HCT116 (cell line): ENCODE data around the gene CD93. TPM values are rescaled to one million over a fixed set of nuclear protein-coding genes. Genes with fewer than 3 reads are reported as not detected.

Experiments
- ATAC-seq: fragments of 200-7000 bp; cut with Tn5 transposase; 2 replicates; pipeline ENCODE4 v1.9.1; 2020; ENCODE audit warnings: mild to moderate bottlenecking, moderate library complexity
- BruUV-seq: library from RNA; stranded (reverse); fragments of 400-500 nt; replicated peaks from 2 replicates; lab custom pipeline; 2021; lab: Mats Ljungman, UMichigan
- CTCF ChIA-PET: fragments of 300-600 bp; sonication (Branson Sonifier 250); formaldehyde crosslinking; loops from one replicate; lab custom pipeline; 2021; ENCODE audit warnings: antibody characterized with exemption; lab: Charles Lee
- POLR2A ChIA-PET: fragments of 300-600, 350-600 bp; sonication (Branson Sonifier 250); formaldehyde crosslinking; loops from one replicate; lab custom pipeline; 2021; ENCODE audit warnings: antibody characterized with exemption; lab: Charles Lee
- RAD21 ChIA-PET, 2 experiments: fragments of 300-600 bp; sonication (Branson Sonifier 250); formaldehyde crosslinking; loops; one replicate each; lab custom pipeline; 2023; ENCODE audit warnings: low total read pairs in 2 of 2; ENCODE audit not compliant: uncharacterized antibody in 2 of 2, unreplicated experiment in 2 of 2, low non-redundant PET in 1 of 2; lab: Charles Lee
- DNase-seq: peaks from one replicate; pipeline ENCODE4 v3.0.0-alpha.2; 2010; ENCODE audit warnings: low read depth, low spot score
- H2AFZ ChIP-seq: fragments of 200-600 bp; shearing (Covaris generic), sonication (generic); 2 replicates; pipeline ENCODE4 v1.6.1; 2017; ENCODE audit warnings: low read depth, mixed run types, mixed read lengths, antibody characterized with exemption, low read length; ENCODE audit not compliant: poor library complexity, severe bottlenecking
- H3K27ac ChIP-seq: 2 replicates; pipeline ENCODE4 v1.5.1; 2012; ENCODE audit warnings: low read depth, low read length
- H3K27me3 ChIP-seq: fragments of 200-600 bp; sonication (generic); 2 replicates; pipeline ENCODE4 v1.6.1; 2016; ENCODE audit warnings: mixed run types, low read length, mixed read lengths; ENCODE audit not compliant: insufficient read depth
- H3K36me3 ChIP-seq, 2 experiments: fragments of 200-500 bp in 1 of 2; fragments of 200-600 bp in 1 of 2; sonication (Bioruptor generic) in 1 of 2; sonication (generic) in 1 of 2; 2 replicates each; pipeline versions ENCODE4 v1.5.1 to v1.6.1; 2014 to 2016; ENCODE audit warnings: low read length in 2 of 2, inconsistent platforms in 1 of 2, mixed read lengths in 1 of 2, mixed run types in 1 of 2; ENCODE audit not compliant: insufficient read depth in 2 of 2, control insufficient read depth in 1 of 2
- H3K4me1 ChIP-seq, 2 experiments: fragments of 200-600 bp in 1 of 2; sonication (generic) in 1 of 2; 2 replicates each; pipeline versions ENCODE4 v1.5.1 to v1.6.1; 2012 to 2017; ENCODE audit warnings: low read length in 2 of 2, inconsistent platforms in 1 of 2, mild to moderate bottlenecking in 1 of 2, mixed read lengths in 1 of 2, mixed run types in 1 of 2, moderate library complexity in 1 of 2; ENCODE audit not compliant: insufficient read depth in 2 of 2, control insufficient read depth in 1 of 2
- H3K4me2 ChIP-seq: fragments of 200-600 bp; sonication (generic); 2 replicates; pipeline ENCODE4 v1.6.1; 2017; ENCODE audit warnings: mixed run types, low read length, mixed read lengths
- H3K4me3 ChIP-seq, 2 experiments: fragments of 200-600 bp in 1 of 2; sonication (generic) in 1 of 2; replicated peaks in 1 of 2; 2 replicates each; pipeline ENCODE4 v1.5.1; 2011 to 2016; ENCODE audit warnings: low read length in 2 of 2, control low read depth in 1 of 2, low read depth in 1 of 2, mild to moderate bottlenecking in 1 of 2, mixed read lengths in 1 of 2, mixed run types in 1 of 2
- H3K79me2 ChIP-seq: fragments of 200-600 bp; sonication (generic); 2 replicates; pipeline ENCODE4 v1.6.1; 2017; ENCODE audit warnings: mild to moderate bottlenecking, mixed run types, low read length, moderate library complexity, mixed read lengths; ENCODE audit not compliant: insufficient read depth
- H3K9ac ChIP-seq: fragments of 200-600 bp; sonication (generic); 2 replicates; pipeline ENCODE4 v1.6.1; 2016; ENCODE audit warnings: low read length, mixed read lengths
- H3K9me2 ChIP-seq: fragments of 200-600 bp; sonication (generic), shearing (Covaris generic); 2 replicates; pipeline ENCODE4 v1.6.1; 2017; ENCODE audit warnings: mixed run types, mild to moderate bottlenecking, moderate library complexity; ENCODE audit not compliant: insufficient read depth
- H3K9me3 ChIP-seq, 2 experiments: fragments of 200-500 bp in 1 of 2; fragments of 200-600 bp in 1 of 2; sonication (Bioruptor generic) in 1 of 2; sonication (generic) in 1 of 2; 2 replicates each; pipeline ENCODE4 v1.6.1; 2014 to 2017; ENCODE audit warnings: low read length in 2 of 2, mixed read lengths in 2 of 2, inconsistent platforms in 1 of 2, low read depth in 1 of 2, mild to moderate bottlenecking in 1 of 2, mixed run types in 1 of 2, moderate library complexity in 1 of 2; ENCODE audit not compliant: control insufficient read depth in 1 of 2, insufficient read depth in 1 of 2
- H4K20me1 ChIP-seq: fragments of 200-600 bp; sonication (generic), shearing (Covaris generic); 2 replicates; pipeline ENCODE4 v1.6.1; 2017; ENCODE audit warnings: mixed run types, mild to moderate bottlenecking, moderate library complexity; ENCODE audit not compliant: insufficient read depth
- CBX3 ChIP-seq: IDR thresholded peaks from 2 replicates; pipeline ENCODE4 v1.6.1; 2012; ENCODE audit warnings: low read depth
- CEBPB ChIP-seq: IDR thresholded peaks from 2 replicates; pipeline ENCODE4 v1.6.1; 2012; ENCODE audit warnings: low read depth
- EGR1 ChIP-seq: IDR thresholded peaks from 2 replicates; pipeline ENCODE4 v1.6.1; 2012; ENCODE audit warnings: low read depth
- EZH2 ChIP-seq: fragments of 200-600 bp; sonication (generic); IDR thresholded peaks from 2 replicates; pipeline ENCODE4 v1.6.1; 2017; ENCODE audit warnings: antibody characterized with exemption, mixed run types
- EZH2phosphoT487 ChIP-seq: fragments of 200-600 bp; IDR thresholded peaks from 2 replicates; pipeline ENCODE4 v1.6.1; 2018; ENCODE audit warnings: antibody characterized with exemption, borderline replicate concordance
- JUND ChIP-seq: IDR thresholded peaks from 2 replicates; pipeline ENCODE4 v1.6.1; 2012
- POLR2A ChIP-seq: IDR thresholded peaks from 2 replicates; pipeline ENCODE4 v1.7.0; 2011; ENCODE audit warnings: borderline replicate concordance; ENCODE audit not compliant: insufficient read depth, insufficient read length; ENCODE audit errors: extremely low read depth
- POLR2AphosphoS5 ChIP-seq: IDR thresholded peaks from 2 replicates; pipeline ENCODE4 v1.6.1; 2011; ENCODE audit warnings: mild to moderate bottlenecking, low read depth, low read length, moderate library complexity
- RAD21 ChIP-seq: IDR thresholded peaks from 2 replicates; pipeline ENCODE4 v1.6.1; 2012; ENCODE audit warnings: low read depth, mild to moderate bottlenecking
- SP1 ChIP-seq: IDR thresholded peaks from 2 replicates; pipeline ENCODE4 v1.6.1; 2012; ENCODE audit warnings: low read depth
- YY1 ChIP-seq: IDR thresholded peaks from 2 replicates; pipeline ENCODE4 v1.6.1; 2011; ENCODE audit warnings: low read length, low read depth, moderate library complexity, mild to moderate bottlenecking; ENCODE audit not compliant: insufficient replicate concordance; ENCODE audit errors: extremely low read depth
- ZNF274 ChIP-seq: fragments of 200-500 bp; sonication (Bioruptor generic); IDR thresholded peaks from 2 replicates; pipeline ENCODE4 v1.6.1; 2014; ENCODE audit warnings: mild to moderate bottlenecking, low read depth, low read length, inconsistent platforms
- intact Hi-C: fragments of 100-400 bp; cut with micrococcal nuclease; formaldehyde crosslinking; loops from 2 replicates; pipeline ENCODE4 v1.10.0; 2022
- total RNA-seq: library from RNA; stranded (reverse); gene quantifications from one replicate; pipeline ENCODE4 v1.2.1, GENCODE V29; 2021; ENCODE audit not compliant: unreplicated experiment
- TF ChIP-seq, protein P1 (sequence below): IDR thresholded peaks from 2 replicates; pipeline ENCODE4 v1.6.1; 2012

Gene CD93
- total RNA-seq, 1 experiment from 2014 or later: 0.07 TPM

DNA sequence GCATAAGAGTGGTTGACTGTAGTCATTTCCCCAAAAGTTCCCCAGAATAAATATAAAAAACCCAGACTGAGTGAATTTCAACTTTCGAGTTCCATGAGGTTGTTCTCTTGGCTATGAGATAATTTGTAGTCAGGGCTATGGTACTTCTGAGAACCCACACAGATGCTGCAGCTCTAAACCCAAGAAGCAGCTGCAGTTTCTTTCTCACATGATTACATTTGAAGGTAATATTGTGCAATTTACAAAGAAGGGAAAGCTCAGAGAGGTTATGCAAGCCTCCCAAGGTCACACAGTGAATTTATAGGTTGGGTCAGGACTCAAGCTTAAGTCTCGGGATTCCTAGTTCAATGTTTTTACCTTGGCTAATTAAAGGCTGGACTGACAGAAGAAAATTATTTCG, 29.7 kb upstream of the CD93 start:
- RAD21 ChIA-PET: no interaction called here
- DNase-seq: no peak
- Histone ChIP-seq H3K36me3 (no peaks in the 10 kb centered on the region), H3K9me2 (no peaks in the 10 kb centered on the region), H3K79me2 (no peaks in the 10 kb centered on the region)
- no TSS peak for BruUV-seq
- TF ChIP-seq CEBPB (no peak), YY1 (no peak), CBX3 (no peak), EZH2phosphoT487 (no peak), EZH2 (no peak), SP1 (no peak), POLR2A (no peak), RAD21 (no peak), JUND (no peak), POLR2AphosphoS5 (no peak)
- TF ChIP-seq, protein P1, sequence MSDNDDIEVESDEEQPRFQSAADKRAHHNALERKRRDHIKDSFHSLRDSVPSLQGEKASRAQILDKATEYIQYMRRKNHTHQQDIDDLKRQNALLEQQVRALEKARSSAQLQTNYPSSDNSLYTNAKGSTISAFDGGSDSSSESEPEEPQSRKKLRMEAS: no peak
- TF ChIP-seq, all 23 proteins: peak for 0
- no peaks in the 10 kb centered on the region for H4K20me1 ChIP-seq
- no peak overlapping the region for H3K27ac ChIP-seq
- ChIA-PET POLR2A (interaction anchor here (1.3 kb wide), 1 partner anchor 13 kb away, joined by 4 read pairs; no protein-coding TSS in a partner anchor), CTCF (no interaction called here)
- H3K4me1 ChIP-seq: peaks cover 0 to 7% of the 10 kb centered on the region in 2 experiments; a peak in 1 of 4 replicates
- H3K9ac ChIP-seq: no peak overlapping the region
- intact Hi-C loops: no loop called here
- H3K4me3 ChIP-seq: no peak overlapping the region
- no peaks in the 10 kb centered on the region for H3K27me3 ChIP-seq
- H3K9me3 ChIP-seq: no peaks in the 10 kb centered on the region
- ATAC-seq: no peak
- no peak overlapping the region for H3K4me2 ChIP-seq
- H2AFZ ChIP-seq: no peak overlapping the region

DNA sequence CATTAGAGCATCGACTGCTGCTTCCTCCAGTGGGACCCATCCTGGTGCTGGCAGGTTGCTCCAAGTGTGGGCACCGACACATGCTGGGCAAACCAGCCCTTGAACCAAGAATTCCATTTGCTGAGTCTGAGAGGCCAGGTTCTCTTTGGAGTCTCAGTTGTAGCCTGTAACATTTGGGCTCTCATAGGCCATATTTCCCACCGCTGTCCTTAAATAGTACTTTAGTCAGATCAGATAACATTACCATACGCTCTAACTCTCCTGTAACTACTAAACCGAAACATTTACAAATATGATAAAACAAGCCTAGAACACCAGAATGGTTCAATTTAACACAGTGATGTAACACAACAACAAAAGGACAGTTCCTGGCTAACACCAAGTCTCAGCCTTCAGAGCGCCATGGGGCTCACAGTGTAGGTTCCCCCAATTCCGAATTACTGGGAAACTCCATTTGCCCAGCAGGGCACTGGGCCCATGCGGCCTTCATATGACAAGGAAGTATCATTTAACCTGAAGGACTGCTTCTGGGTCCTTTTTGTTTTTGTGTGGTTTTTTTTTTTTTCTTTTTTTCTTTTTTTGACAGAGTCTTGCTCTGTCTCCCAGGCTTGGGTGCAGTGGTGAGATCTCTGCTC, 28.4 kb upstream of the CD93 start:
- POLR2A ChIA-PET: no interaction called here

More for the DNA sequence above, 28.4 kb upstream of the CD93 start:
- H3K27ac ChIP-seq: no peak overlapping the region
- H3K36me3 ChIP-seq: no peaks in the 10 kb centered on the region
- RAD21 ChIA-PET: no interaction called here
- no peak overlapping the region for H3K4me3 ChIP-seq
- H2AFZ ChIP-seq: no peak overlapping the region
- ATAC-seq (no peak), DNase-seq (no peak)
- H4K20me1 ChIP-seq: no peaks in the 10 kb centered on the region
- no peaks in the 10 kb centered on the region for H3K9me3 ChIP-seq
- intact Hi-C loops: no loop called here
- TF ChIP-seq SP1 (no peak), EZH2phosphoT487 (no peak), ZNF274 (no peak), CBX3 (no peak), JUND (no peak), EGR1 (no peak)
- BruUV-seq: no TSS peak
- no peaks in the 10 kb centered on the region for H3K79me2 ChIP-seq
- H3K4me1 ChIP-seq: peaks cover 0 to 7% of the 10 kb centered on the region in 2 experiments; a peak in 1 of 4 replicates
- no peaks in the 10 kb centered on the region for H3K27me3 ChIP-seq
- no peak overlapping the region for H3K4me2 ChIP-seq
- H3K9ac ChIP-seq: no peak overlapping the region
- CTCF ChIA-PET: no interaction called here
- H3K9me2 ChIP-seq: no peaks in the 10 kb centered on the region
